Ascending aorta (tissue), 2 donors: ENCODE data around the gene WDR93. TPM values are rescaled to one million over a fixed set of nuclear protein-coding genes. Genes with fewer than 3 reads are reported as not detected.

Experiments
- DNase-seq, 2 donors: peaks; one replicate each; pipeline ENCODE4 v3.0.0-alpha.2; 2019; ENCODE audit warnings: low spot score in 2 of 2
- H3K27ac ChIP-seq, 2 donors: fragments of 200-600 bp; sonication (generic); one replicate each; pipeline ENCODE4 v1.5.1; 2016 to 2017; ENCODE audit warnings: mild to moderate bottlenecking in 1 of 2
- H3K27me3 ChIP-seq: fragments of 200-600 bp; sonication (generic); one replicate; pipeline ENCODE4 v1.5.1; 2017
- H3K36me3 ChIP-seq, 2 donors: fragments of 200-600 bp; sonication (generic); one replicate each; pipeline ENCODE4 v1.5.1; 2016
- H3K4me1 ChIP-seq, 2 donors: fragments of 200-600 bp; sonication (generic); one replicate each; pipeline ENCODE4 v1.5.1; 2016 to 2017; ENCODE audit warnings: mild to moderate bottlenecking in 1 of 2
- H3K4me3 ChIP-seq, 2 donors: fragments of 200-600 bp; sonication (generic); one replicate each; pipeline ENCODE4 v1.5.1; 2016 to 2017; ENCODE audit warnings: mild to moderate bottlenecking in 1 of 2
- H3K9me3 ChIP-seq, 2 donors: fragments of 200-600 bp; sonication (generic); one replicate each; pipeline ENCODE4 v1.5.1; 2016
- intact Hi-C: fragments of 100-400 bp; cut with DNase I; formaldehyde crosslinking; loops from one replicate; pipeline ENCODE4 v1.15.1; 2023
- total RNA-seq: library from RNA; depleted of rRNA; stranded (reverse); fragments of >200 nt; gene quantifications from one replicate; pipeline ENCODE4 v1.1.0, GENCODE V29; 2016
- TF ChIP-seq, protein P1 (sequence below), 3 experiments: fragments of 200-600 bp in 2 of 3; fragments of 450-650 bp in 1 of 3; sonication (generic) in 2 of 3; IDR thresholded peaks; one replicate each; pipeline ENCODE4 v1.5.1; 2016 to 2019; ENCODE audit warnings: antibody characterized with exemption in 3 of 3, mild to moderate bottlenecking in 1 of 3, moderate library complexity in 1 of 3

The WDR93 gene
- total RNA-seq, 1 donor from 2014 or later: not detected

GRCh38 chr15:89735773-89736172, 45.2 kb downstream of the WDR93 start:
- H3K27ac ChIP-seq: no peak overlapping the region
- H3K4me1 ChIP-seq: no peaks in the 10 kb centered on the region
- no peaks in the 10 kb centered on the region for H3K36me3 ChIP-seq
- no peaks in the 10 kb centered on the region for H3K27me3 ChIP-seq
- no peak for DNase-seq
- intact Hi-C loops: no loop called here
- TF ChIP-seq, protein P1, sequence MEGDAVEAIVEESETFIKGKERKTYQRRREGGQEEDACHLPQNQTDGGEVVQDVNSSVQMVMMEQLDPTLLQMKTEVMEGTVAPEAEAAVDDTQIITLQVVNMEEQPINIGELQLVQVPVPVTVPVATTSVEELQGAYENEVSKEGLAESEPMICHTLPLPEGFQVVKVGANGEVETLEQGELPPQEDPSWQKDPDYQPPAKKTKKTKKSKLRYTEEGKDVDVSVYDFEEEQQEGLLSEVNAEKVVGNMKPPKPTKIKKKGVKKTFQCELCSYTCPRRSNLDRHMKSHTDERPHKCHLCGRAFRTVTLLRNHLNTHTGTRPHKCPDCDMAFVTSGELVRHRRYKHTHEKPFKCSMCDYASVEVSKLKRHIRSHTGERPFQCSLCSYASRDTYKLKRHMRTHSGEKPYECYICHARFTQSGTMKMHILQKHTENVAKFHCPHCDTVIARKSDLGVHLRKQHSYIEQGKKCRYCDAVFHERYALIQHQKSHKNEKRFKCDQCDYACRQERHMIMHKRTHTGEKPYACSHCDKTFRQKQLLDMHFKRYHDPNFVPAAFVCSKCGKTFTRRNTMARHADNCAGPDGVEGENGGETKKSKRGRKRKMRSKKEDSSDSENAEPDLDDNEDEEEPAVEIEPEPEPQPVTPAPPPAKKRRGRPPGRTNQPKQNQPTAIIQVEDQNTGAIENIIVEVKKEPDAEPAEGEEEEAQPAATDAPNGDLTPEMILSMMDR (IDR thresholded peaks at IDR 0.05): no peak
- no peaks in the 10 kb centered on the region for H3K9me3 ChIP-seq
- no peak overlapping the region for H3K4me3 ChIP-seq

- TF ChIP-seq, protein P1 (IDR thresholded peaks at IDR 0.05): peak; percentile 84 to 92 (median 87)
- intact Hi-C loops: no loop called here
- peak in 1 of 2 donors; percentile 77 for DNase-seq
- Histone ChIP-seq H3K27ac (no peak overlapping the region), H3K36me3 (no peaks in the 10 kb centered on the region), H3K9me3 (no peaks in the 10 kb centered on the region), H3K27me3 (no peaks in the 10 kb centered on the region), H3K4me3 (no peak overlapping the region), H3K4me1 (no peaks in the 10 kb centered on the region)
Measured at GRCh38 chr15:89740137-89740536, 49.5 kb downstream of the WDR93 start.

GRCh38 chr15:89743011-89743410, 52.4 kb downstream of the WDR93 start:
- TF ChIP-seq, protein P1 (IDR thresholded peaks at IDR 0.05): no peak
- no peak overlapping the region for H3K4me3 ChIP-seq
- H3K27me3 ChIP-seq: no peaks in the 10 kb centered on the region
- H3K27ac ChIP-seq: no peak overlapping the region
- DNase-seq: no peak
- H3K36me3 ChIP-seq: no peaks in the 10 kb centered on the region
- no peaks in the 10 kb centered on the region for H3K9me3 ChIP-seq
- no peaks in the 10 kb centered on the region for H3K4me1 ChIP-seq
- intact Hi-C loops: no loop called here

GRCh38 chr15:89743594-89743993, 53.0 kb downstream of the WDR93 start:
- H3K27me3 ChIP-seq: no peaks in the 10 kb centered on the region
- no peak overlapping the region for H3K27ac ChIP-seq
- TF ChIP-seq, protein P1 (IDR thresholded peaks at IDR 0.05): no peak
- H3K4me1 ChIP-seq: no peaks in the 10 kb centered on the region
- no peak for DNase-seq
- no peak overlapping the region for H3K4me3 ChIP-seq
- intact Hi-C loops: no loop called here
- H3K9me3 ChIP-seq: no peaks in the 10 kb centered on the region
- no peaks in the 10 kb centered on the region for H3K36me3 ChIP-seq

DNA sequence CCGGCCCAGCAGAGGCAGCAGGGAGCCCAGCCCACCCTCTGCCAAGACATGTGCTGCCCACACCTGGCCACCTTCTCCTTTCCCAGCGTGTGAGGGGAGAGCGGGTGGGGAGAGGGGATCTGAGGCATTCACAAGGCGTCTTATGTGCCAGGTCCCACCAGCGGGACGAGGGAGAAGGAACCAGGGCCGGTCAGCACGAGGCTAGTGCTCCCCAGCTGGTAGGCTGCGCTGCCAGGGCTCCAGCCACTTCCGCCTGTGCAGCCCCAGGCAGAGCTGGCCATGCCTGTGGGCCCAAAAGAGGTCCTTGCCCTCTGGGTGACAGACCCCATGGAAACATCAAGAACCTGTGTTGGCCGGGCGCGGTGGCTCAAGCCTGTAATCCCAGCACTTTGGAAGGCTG, 54.5 kb downstream of the WDR93 start:
- intact Hi-C loops: no loop called here
- DNase-seq: no peak

More for the DNA sequence above, 54.5 kb downstream of the WDR93 start:
- Histone ChIP-seq H3K4me1 (peaks cover 1 to 6% of the 10 kb centered on the region in 2 donors), H3K9me3 (no peaks in the 10 kb centered on the region), H3K27me3 (no peaks in the 10 kb centered on the region), H3K27ac (no peak overlapping the region), H3K36me3 (no peaks in the 10 kb centered on the region), H3K4me3 (no peak overlapping the region)
- TF ChIP-seq, protein P1 (IDR thresholded peaks at IDR 0.05): no peak
